KMS-11 (cell line): Measurements from ENCODE around the gene TMEM185B.
"Not testable (repeated sequence)": the region's sequence is repeated elsewhere in the genome, so short reads cannot be mapped to it uniquely, and the experiment has no call there.

Source experiments
- H2AFZ ChIP-seq: fragments of 200-600 bp; sonication (generic); 2 replicates; pipeline ENCODE4 v1.6.1; 2016; ENCODE audit warnings: antibody characterized with exemption, mixed run types, low read depth
- H3K27ac ChIP-seq: fragments of 200-600 bp; sonication (generic); 2 replicates; pipeline ENCODE4 v1.6.1; 2016; ENCODE audit warnings: mild to moderate bottlenecking, mixed run types
- H3K27me3 ChIP-seq: fragments of 200-600 bp; sonication (generic); 2 replicates; pipeline ENCODE4 v1.6.1; 2017; ENCODE audit warnings: mild to moderate bottlenecking, low read depth, mixed run types, moderate library complexity; ENCODE audit not compliant: insufficient read depth
- H3K36me3 ChIP-seq: fragments of 200-600 bp; sonication (generic); 2 replicates; pipeline ENCODE4 v1.6.1; 2017; ENCODE audit warnings: mild to moderate bottlenecking, mixed run types; ENCODE audit not compliant: insufficient read depth
- H3K4me1 ChIP-seq: fragments of 200-600 bp; sonication (generic); 2 replicates; pipeline ENCODE4 v1.6.1; 2016; ENCODE audit warnings: mild to moderate bottlenecking, low read depth, mixed run types; ENCODE audit not compliant: poor library complexity, severe bottlenecking
- H3K4me2 ChIP-seq: fragments of 200-600 bp; sonication (generic); 2 replicates; pipeline ENCODE4 v1.7.0; 2016; ENCODE audit warnings: mild to moderate bottlenecking, mixed run types
- H3K4me3 ChIP-seq: fragments of 200-600 bp; sonication (generic); IDR thresholded peaks from 2 replicates; pipeline ENCODE4 v1.6.1; 2017; ENCODE audit warnings: low read depth, low read length, mixed read lengths; ENCODE audit not compliant: insufficient read depth
- H3K79me2 ChIP-seq: fragments of 200-600 bp; sonication (generic); 2 replicates; pipeline ENCODE4 v1.6.1; 2016; ENCODE audit warnings: low read depth, mixed run types; ENCODE audit not compliant: insufficient read depth
- H3K9ac ChIP-seq: fragments of 200-600 bp; sonication (generic); 2 replicates; pipeline ENCODE4 v1.6.1; 2016; ENCODE audit warnings: mild to moderate bottlenecking, mixed run types
- H4K20me1 ChIP-seq: fragments of 200-600 bp; sonication (generic); 2 replicates; pipeline ENCODE4 v1.6.1; 2016; ENCODE audit warnings: mild to moderate bottlenecking, mixed run types; ENCODE audit not compliant: insufficient read depth
- CTCF ChIP-seq: fragments of 200-600 bp; sonication (generic); conservative IDR thresholded peaks from 2 replicates; pipeline ENCODE4 v1.6.1; 2017; ENCODE audit warnings: low read depth, mild to moderate bottlenecking, antibody characterized with exemption, low read length, moderate library complexity, mixed read lengths

The TMEM185B gene

DNA sequence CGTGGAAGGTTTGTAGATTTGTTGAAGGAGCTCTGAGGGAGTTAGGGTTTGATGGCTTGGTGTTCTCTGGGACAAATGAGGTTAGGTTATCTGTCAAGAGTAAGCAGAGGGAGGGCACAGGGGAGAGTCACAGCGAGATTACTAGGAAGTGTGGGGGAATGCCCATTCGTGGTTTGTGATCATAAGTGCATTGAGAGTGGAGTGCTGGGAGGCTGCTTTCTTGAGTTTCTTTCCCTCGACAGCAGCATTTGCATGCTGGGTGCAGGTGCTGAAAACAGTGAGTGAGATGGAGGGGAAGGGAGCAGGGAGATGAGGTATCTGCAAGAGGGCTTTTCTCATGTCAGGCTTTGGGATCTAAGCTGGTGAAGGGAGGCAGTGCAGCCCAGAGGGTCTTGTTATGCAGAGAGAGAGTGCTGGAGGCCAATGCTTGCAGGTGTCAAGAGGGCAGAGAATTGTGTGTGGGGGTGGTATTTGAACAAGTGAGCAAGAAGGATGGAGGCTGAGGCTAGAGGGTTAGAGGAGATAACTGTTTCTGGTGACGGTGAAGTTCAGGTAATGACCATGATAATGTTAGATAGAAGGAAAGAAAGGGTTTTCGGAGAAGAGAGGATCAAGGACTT is 38.3 kb upstream of the TMEM185B start:
- Histone ChIP-seq H4K20me1 (no peaks in the 10 kb centered on the region), H3K36me3 (no peaks in the 10 kb centered on the region), H2AFZ (no peak overlapping the region), H3K27ac (peak overlapping the region; percentile 22; the same call in 1 of the 2 replicates), H3K4me2 (peak overlapping the region; percentile 48; the same call in 1 of the 2 replicates), H3K79me2 (0 out of 2 replicates have a peak, but pooled peaks cover 5% of the 10 kb centered on the region), H3K4me1 (peaks cover 37% of the 10 kb centered on the region), H3K4me3 (no peak overlapping the region), H3K9ac (no peak overlapping the region), H3K27me3 (no peaks in the 10 kb centered on the region)
- TF ChIP-seq CTCF = no peak

- no peak overlapping the region; the same call in 1 of the 2 replicates for H3K27ac ChIP-seq
- no peaks in the 10 kb centered on the region for H3K36me3 ChIP-seq
- no peaks in the 10 kb centered on the region for H4K20me1 ChIP-seq
- no peaks in the 10 kb centered on the region for H3K27me3 ChIP-seq
- 0 out of 2 replicates have a peak, but pooled peaks cover 5% of the 10 kb centered on the region for H3K79me2 ChIP-seq
- no peak for TF ChIP-seq CTCF
- H3K4me3 ChIP-seq = no peak overlapping the region
- no peak overlapping the region for H2AFZ ChIP-seq
- H3K9ac ChIP-seq = no peak overlapping the region
- H3K4me2 ChIP-seq = 0 out of 2 replicates have a peak overlapping the region, but pooled peaks have one; percentile 33
- H3K4me1 ChIP-seq = peaks cover 37% of the 10 kb centered on the region
Observed at GRCh38 chr2:120260736-120261135, 37.5 kb upstream of the TMEM185B start.

GRCh38 chr2:120259939-120260338 is 36.7 kb upstream of the TMEM185B start:
- not testable (repeated sequence) for H4K20me1 ChIP-seq, H3K4me2 ChIP-seq, H3K27me3 ChIP-seq, H3K79me2 ChIP-seq, H3K27ac ChIP-seq, H2AFZ ChIP-seq, H3K9ac ChIP-seq, H3K36me3 ChIP-seq, H3K4me3 ChIP-seq
- peaks cover 37% of the 10 kb centered on the region for H3K4me1 ChIP-seq

- H3K9ac ChIP-seq = no peak overlapping the region
- H3K27ac ChIP-seq = no peak overlapping the region
- no peak overlapping the region for H3K4me3 ChIP-seq
- H3K36me3 ChIP-seq = no peaks in the 10 kb centered on the region
- no peak overlapping the region for H3K4me2 ChIP-seq
- no peaks in the 10 kb centered on the region for H3K27me3 ChIP-seq
- no peak overlapping the region for H2AFZ ChIP-seq
- peaks cover 5% of the 10 kb centered on the region; the same call in 1 of the 2 replicates for H3K79me2 ChIP-seq
- H3K4me1 ChIP-seq = peaks cover 44% of the 10 kb centered on the region
- H4K20me1 ChIP-seq = no peaks in the 10 kb centered on the region
- no peak for TF ChIP-seq CTCF
Observed at GRCh38 chr2:120258196-120258595, 35.0 kb upstream of the TMEM185B start.

- Histone ChIP-seq H3K4me3 (no peak overlapping the region), H3K4me2 (peak overlapping the region; percentile 36; the same call in 1 of the 2 replicates), H4K20me1 (no peaks in the 10 kb centered on the region), H3K4me1 (peaks cover 41% of the 10 kb centered on the region), H3K9ac (no peak overlapping the region), H3K79me2 (peaks cover 5% of the 10 kb centered on the region; the same call in 1 of the 2 replicates), H3K27ac (no peak overlapping the region), H3K36me3 (no peaks in the 10 kb centered on the region), H3K27me3 (no peaks in the 10 kb centered on the region), H2AFZ (no peak overlapping the region)
- no peak for TF ChIP-seq CTCF
Observed at GRCh38 chr2:120257522-120257921, 34.3 kb upstream of the TMEM185B start.
